ENCODE results near the gene CCDC74B. TPM values are rescaled to one million over a fixed set of nuclear protein-coding genes. Genes with fewer than 3 reads are reported as not detected.
A peak's percentile ranks its signal among the peaks of the same experiment; 100 is the strongest.

CCDC74B gene
- total and polyA plus RNA-seq, 4 donors: 0.09 to 0.17 (median 0.09) TPM; not detected in 1

- no peak for DNase-seq (ENCODE audit: low spot score)
- no peak for TF ChIP-seq NR2F2 (IDR thresholded peaks at IDR 0.05)
- TF ChIP-seq HNF4G (IDR thresholded peaks at IDR 0.05): no peak
- TF ChIP-seq EGR1 (IDR thresholded peaks at IDR 0.05; ENCODE audit: low read depth in 2 of 2): no peak
- TF ChIP-seq ATF3 (IDR thresholded peaks at IDR 0.05): no peak
- no peak for TF ChIP-seq JUND (IDR thresholded peaks at IDR 0.05)
- no peak for TF ChIP-seq ZBTB33 (IDR thresholded peaks at IDR 0.05)
- no peak for TF ChIP-seq SP1 (IDR thresholded peaks at IDR 0.05)
- TF ChIP-seq HNF4A (conservative IDR thresholded peaks at IDR 0.05): no peak
- WGBS: 98% methylated on average over 10 of the region's 10 CpGs
- H3K9me3 ChIP-seq (ENCODE audit: control insufficient read depth in 4 of 4, low read length in 3 of 4): no peaks in the 10 kb centered on the region
- peaks cover 4 to 18% (median 12%) of the 10 kb centered on the region in 4 donors for H3K4me1 ChIP-seq (ENCODE audit: control insufficient read depth in 4 of 4, insufficient read depth in 4 of 4, low read length in 3 of 4)
- H3K36me3 ChIP-seq (ENCODE audit: control insufficient read depth in 4 of 4, insufficient read depth in 3 of 4, low read depth in 1 of 4, low read length in 3 of 4): peaks cover 0 to 3% (median 3%) of the 10 kb centered on the region in 4 donors
- H3K27me3 ChIP-seq (ENCODE audit: control insufficient read depth in 4 of 4, insufficient read depth in 4 of 4, low read length in 3 of 4): no peaks in the 10 kb centered on the region
- H3K27ac ChIP-seq (ENCODE audit: low read depth in 1 of 2, low read length in 2 of 2): no peak overlapping the region
- H3K9ac ChIP-seq (ENCODE audit: low read depth in 1 of 2, low read length in 2 of 2): no peak overlapping the region
- no peak overlapping the region for H3K4me3 ChIP-seq (ENCODE audit: low read depth in 1 of 3, low read length in 3 of 3)
Measured at GRCh38 chr2:130185436-130185835, 40.5 kb upstream of the CCDC74B start.

GRCh38 chr2:130183512-130184373 is 38.8 kb upstream of the CCDC74B start:
- no peak for DNase-seq (ENCODE audit: low spot score)
- Histone ChIP-seq H3K36me3 (ENCODE audit: control insufficient read depth in 4 of 4, insufficient read depth in 3 of 4, low read depth in 1 of 4, low read length in 3 of 4) (peaks cover 0 to 3% (median 1%) of the 10 kb centered on the region in 4 donors), H3K27me3 (ENCODE audit: control insufficient read depth in 4 of 4, insufficient read depth in 4 of 4, low read length in 3 of 4) (no peaks in the 10 kb centered on the region), H3K4me1 (ENCODE audit: control insufficient read depth in 4 of 4, insufficient read depth in 4 of 4, low read length in 3 of 4) (peaks cover 5 to 22% (median 17%) of the 10 kb centered on the region in 4 donors), H3K27ac (ENCODE audit: low read depth in 1 of 2, low read length in 2 of 2) (no peak overlapping the region), H3K9ac (ENCODE audit: low read depth in 1 of 2, low read length in 2 of 2) (peak overlapping the region in 1 of 2 donors; percentile 27), H3K9me3 (ENCODE audit: control insufficient read depth in 4 of 4, low read length in 3 of 4) (no peaks in the 10 kb centered on the region), H3K4me3 (ENCODE audit: low read depth in 1 of 3, low read length in 3 of 3) (no peak overlapping the region)
- whole genome bisulfite sequencing: 86% methylated on average over 26 of the region's 26 CpGs
- TF ChIP-seq MAX (IDR thresholded peaks at IDR 0.05) (no peak), RAD21 (IDR thresholded peaks at IDR 0.05) (no peak), TAF1 (conservative IDR thresholded peaks at IDR 0.05) (no peak), YY1 (IDR thresholded peaks at IDR 0.05) (no peak), ATF3 (IDR thresholded peaks at IDR 0.05) (no peak), FOXA2 (IDR thresholded peaks at IDR 0.05) (no peak), SP1 (IDR thresholded peaks at IDR 0.05) (no peak), ZBTB33 (IDR thresholded peaks at IDR 0.05) (no peak), HNF4G (IDR thresholded peaks at IDR 0.05) (no peak), RXRA (IDR thresholded peaks at IDR 0.05) (no peak), REST (IDR thresholded peaks at IDR 0.05) (no peak), EGR1 (IDR thresholded peaks at IDR 0.05; ENCODE audit: low read depth in 2 of 2) (no peak), FOXA1 (IDR thresholded peaks at IDR 0.05) (no peak), JUND (IDR thresholded peaks at IDR 0.05) (no peak), CTCF (IDR thresholded peaks at IDR 0.05; ENCODE audit: low read depth, low read length, missing input control) (no peak), HNF4A (conservative IDR thresholded peaks at IDR 0.05) (no peak)
